Sigmoid colon (tissue), 4 donors: ENCODE data around the gene CHST6.

Experiments used
- CTCF ChIP-seq, 4 experiments: fragments of 450-650 bp in 3 of 4; fragments of 200-600 bp in 1 of 4; IDR thresholded peaks; one replicate each; pipeline ENCODE4 v1.5.1; 2016 to 2019; ENCODE audit warnings: antibody characterized with exemption in 4 of 4, mild to moderate bottlenecking in 3 of 4, moderate library complexity in 2 of 4
- POLR2AphosphoS5 ChIP-seq, 4 donors: sonication (generic); formaldehyde crosslinking; IDR thresholded peaks; one replicate each; pipeline ENCODE4 v1.6.1; 2017; ENCODE audit warnings: antibody characterized with exemption in 4 of 4

DNA sequence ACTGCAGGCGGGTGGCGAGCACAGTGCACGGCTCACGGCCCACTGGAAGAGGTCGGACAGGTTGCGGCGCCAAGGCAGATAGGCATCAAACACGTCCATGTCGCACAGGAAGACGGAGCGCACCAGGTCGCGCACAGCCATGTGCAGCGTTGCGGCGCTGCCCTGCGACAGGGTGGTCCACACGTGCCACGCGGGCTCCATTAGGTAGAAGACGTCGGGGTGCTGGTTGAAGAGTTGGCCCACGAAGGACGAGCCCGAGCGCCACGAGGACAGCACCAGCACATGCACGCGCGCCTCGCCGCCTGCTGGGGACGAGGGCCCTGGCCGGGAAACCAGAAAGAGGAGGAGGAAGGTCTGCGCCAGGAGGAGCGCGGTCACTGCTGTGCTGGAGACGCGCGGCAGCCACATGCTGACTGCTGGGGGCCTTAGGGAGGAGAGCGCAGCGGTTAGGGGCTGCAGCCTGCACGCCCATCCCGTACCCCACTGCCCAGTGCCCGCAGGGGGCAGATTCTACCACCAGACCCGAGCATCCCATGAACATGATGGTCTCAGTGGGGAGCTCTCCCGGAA is 15.7 kb downstream of the CHST6 start:
- no peak for TF ChIP-seq CTCF (IDR thresholded peaks at IDR 0.05)
- TF ChIP-seq POLR2AphosphoS5 (IDR thresholded peaks at IDR 0.05) = no peak
